ENCODE measurements around the gene MEGF8.
A peak's percentile ranks its signal among the peaks of the same experiment; 100 is the strongest.

The MEGF8 gene

DNA sequence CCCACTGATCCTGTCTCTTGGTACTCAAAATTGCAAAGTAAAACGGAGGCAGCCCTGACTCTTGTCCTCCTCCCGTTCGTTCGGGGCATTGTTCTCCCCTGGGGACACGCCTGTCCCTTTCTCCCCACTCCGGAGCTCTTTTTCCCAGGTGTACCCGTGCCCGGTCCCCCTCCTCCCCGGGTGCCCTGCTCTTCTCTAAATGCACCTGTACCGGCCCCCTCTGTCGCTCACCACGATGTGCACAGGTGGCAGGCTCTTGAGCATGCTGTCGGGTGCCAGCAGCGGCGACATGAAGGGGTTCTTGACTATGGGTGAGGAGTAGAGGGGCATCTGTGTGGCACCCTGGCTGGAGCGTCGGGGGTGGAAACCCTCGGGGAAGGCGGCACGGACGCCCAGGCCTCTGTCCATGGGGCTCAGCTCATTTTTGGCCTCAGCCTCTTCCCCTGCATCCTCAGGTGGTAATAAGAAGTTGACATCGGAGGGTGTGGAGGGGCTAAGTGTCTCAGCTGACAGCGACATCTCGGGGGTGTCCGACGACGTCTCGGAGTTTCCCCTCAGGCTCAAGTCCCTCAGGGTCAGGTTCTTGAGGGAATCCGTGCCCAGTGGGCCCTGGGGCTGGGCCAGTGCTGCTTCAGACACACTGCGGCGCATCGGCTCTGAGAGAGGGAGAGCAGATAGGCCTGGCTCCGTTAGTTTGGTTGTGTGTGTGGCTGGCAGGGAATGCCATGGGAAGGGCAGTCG lies 77.1 kb downstream of the MEGF8 start:
- H3K4me1 Mint-ChIP-seq (ENCODE audit: low read depth), result peaks cover 31% of the 10 kb centered on the region
- H3K27me3 Mint-ChIP-seq, result no peaks in the 10 kb centered on the region
- H3K36me3 Mint-ChIP-seq (ENCODE audit: low read depth), result peaks cover 36% of the 10 kb centered on the region
- no peak for DNase-seq
- H3K9me3 Mint-ChIP-seq, result no peaks in the 10 kb centered on the region
- H3K27ac Mint-ChIP-seq, result peak overlapping the region; percentile 40
- peak overlapping the region; percentile 77 for H3K4me3 Mint-ChIP-seq

DNA sequence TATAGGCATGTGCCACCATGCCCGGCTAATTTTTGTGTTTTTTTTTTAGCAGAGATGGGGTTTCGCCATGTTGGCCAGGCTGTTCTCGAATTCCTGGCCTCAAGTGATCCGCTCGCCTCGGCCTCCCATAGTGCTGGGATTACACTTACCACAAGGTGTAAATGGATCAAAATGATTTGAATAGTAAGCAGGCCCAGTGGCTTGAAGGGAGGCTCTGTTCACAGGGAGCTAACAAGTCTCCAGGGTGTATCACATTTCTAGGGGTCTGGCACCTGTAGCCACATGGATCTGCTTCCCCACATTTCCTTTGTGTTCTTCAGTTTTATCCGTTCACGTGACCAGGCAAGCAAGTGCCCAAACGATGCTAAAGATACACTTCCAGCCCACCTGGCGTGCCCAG lies 78.2 kb downstream of the MEGF8 start:
- Mint-ChIP-seq H3K4me1 (ENCODE audit: low read depth) (peaks cover 25% of the 10 kb centered on the region), H3K36me3 (ENCODE audit: low read depth) (peaks cover 46% of the 10 kb centered on the region)

DNA sequence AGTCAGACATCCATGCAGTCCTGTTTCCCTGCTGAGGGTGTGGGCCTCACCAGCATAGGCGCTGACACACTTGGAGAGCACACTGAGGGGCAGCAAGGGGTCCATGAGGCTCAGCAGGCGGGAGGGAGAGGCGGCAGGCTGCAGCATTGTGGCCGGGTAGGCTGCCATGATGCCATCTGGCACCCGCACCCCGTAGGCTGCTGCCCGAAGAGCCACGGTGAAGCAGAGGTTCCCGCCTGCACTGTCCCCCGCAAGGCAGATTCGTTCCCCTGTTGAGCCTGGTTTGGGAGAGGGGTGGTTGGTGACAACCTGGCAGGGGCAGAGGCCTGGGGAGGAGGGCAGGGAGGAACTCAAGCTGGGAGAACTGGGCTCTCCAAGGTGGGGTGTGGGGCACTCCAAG lies 80.7 kb downstream of the MEGF8 start:
- Mint-ChIP-seq H3K4me3 (no peak overlapping the region), H3K9me3 (no peaks in the 10 kb centered on the region), H3K27me3 (no peaks in the 10 kb centered on the region), H3K27ac (peak overlapping the region; percentile 3), H3K36me3 (ENCODE audit: low read depth) (peaks cover 63% of the 10 kb centered on the region), H3K4me1 (ENCODE audit: low read depth) (peaks cover 12% of the 10 kb centered on the region)
- DNase-seq, result no peak

More for the DNA sequence above, 78.2 kb downstream of the MEGF8 start:
- Mint-ChIP-seq H3K9me3 (no peaks in the 10 kb centered on the region), H3K27ac (peak overlapping the region; percentile 66), H3K27me3 (no peaks in the 10 kb centered on the region), H3K4me3 (no peak overlapping the region)
- DNase-seq, result no peak

DNA sequence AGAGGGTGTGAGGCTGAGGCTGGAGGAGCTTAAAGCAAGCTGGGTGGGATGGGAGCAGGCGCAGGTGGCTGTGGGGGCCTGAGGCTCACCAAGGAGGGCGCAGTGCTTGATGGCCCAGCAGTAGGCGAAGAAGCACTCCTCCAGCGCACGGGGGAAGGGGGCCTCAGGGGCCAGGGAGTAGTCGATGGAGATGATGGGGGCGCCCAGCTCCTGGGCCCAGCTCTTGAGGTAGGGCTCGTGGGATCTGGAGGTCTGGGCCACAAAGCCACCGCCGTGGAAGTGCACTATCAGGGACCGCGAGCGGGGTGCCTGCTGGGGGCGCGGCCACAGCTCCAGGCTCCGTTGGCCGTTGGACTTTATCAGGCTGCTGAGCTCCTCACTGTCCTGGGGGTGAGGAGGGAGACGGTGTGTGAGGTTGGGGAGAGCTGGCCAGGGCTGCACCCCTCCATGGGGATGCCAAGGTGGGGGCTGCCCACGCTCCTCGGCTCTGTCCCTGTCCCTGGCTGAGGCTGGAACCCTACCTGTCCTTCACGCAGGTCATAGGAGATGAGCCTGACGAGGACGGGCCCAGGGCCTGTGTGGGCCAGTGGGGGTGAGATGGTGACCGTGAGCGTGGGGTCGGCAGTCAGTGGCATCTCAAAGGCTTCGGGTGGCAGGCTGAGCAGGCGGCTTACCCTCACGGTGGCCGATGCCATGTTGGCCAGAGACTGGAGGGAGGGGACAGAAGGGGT lies 81.8 kb downstream of the MEGF8 start:
- H3K27me3 Mint-ChIP-seq, result no peaks in the 10 kb centered on the region
- H3K36me3 Mint-ChIP-seq (ENCODE audit: low read depth), result peaks cover 69% of the 10 kb centered on the region
- H3K9me3 Mint-ChIP-seq, result no peaks in the 10 kb centered on the region

DNA sequence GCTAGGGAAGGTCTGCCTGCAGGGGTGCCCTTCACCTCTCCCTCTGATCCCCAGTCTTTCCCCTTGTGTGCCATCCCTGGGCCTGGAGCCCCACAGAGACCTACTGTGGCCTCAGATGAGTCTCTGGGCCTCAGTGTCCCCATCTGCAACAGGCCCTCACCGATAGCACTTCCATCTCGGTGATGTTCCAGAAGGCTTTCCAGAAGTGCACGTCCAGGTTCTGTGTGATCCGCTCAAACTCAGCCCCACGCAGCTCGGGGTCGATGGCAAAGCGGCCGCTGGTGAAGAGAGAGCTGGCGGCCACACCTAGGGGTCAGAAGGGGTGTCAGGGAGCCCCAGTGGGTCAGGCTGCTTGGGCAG lies 82.4 kb downstream of the MEGF8 start:
- DNase-seq, result no peak
- H3K36me3 Mint-ChIP-seq (ENCODE audit: low read depth), result peaks cover 68% of the 10 kb centered on the region

More for the DNA sequence above, 81.8 kb downstream of the MEGF8 start:
- Mint-ChIP-seq H3K4me3 (no peak overlapping the region), H3K27ac (no peak overlapping the region), H3K4me1 (ENCODE audit: low read depth) (peaks cover 3% of the 10 kb centered on the region)
- DNase-seq, result no peak

DNA sequence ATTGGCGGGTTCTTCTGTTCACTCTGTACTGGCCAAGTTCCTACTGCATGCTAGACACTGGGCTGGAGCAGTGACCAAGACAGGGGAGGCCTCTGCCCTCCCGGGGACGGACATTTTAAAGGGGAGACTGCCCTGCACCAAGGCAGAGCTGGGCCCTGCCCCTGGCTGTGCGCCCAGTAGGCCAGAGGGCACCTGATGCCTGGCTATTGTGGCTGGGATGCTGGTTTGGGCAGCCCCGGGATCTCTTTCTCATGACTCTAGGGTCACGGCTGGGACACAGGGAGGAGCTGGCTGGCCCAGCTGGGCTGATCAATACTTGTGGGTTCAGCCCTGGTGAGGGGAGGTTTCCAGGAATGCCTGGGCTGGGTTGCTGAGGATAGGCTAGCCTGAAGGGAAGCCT lies 84.0 kb downstream of the MEGF8 start:
- H3K27ac Mint-ChIP-seq, result no peak overlapping the region
- DNase-seq, result no peak
- peaks cover 75% of the 10 kb centered on the region for H3K36me3 Mint-ChIP-seq (ENCODE audit: low read depth)
- H3K4me3 Mint-ChIP-seq, result no peak overlapping the region
- H3K9me3 Mint-ChIP-seq, result no peaks in the 10 kb centered on the region
- H3K4me1 Mint-ChIP-seq (ENCODE audit: low read depth), result no peaks in the 10 kb centered on the region
- H3K27me3 Mint-ChIP-seq, result no peaks in the 10 kb centered on the region

More for the DNA sequence above, 82.4 kb downstream of the MEGF8 start:
- Mint-ChIP-seq H3K27ac (no peak overlapping the region), H3K4me1 (ENCODE audit: low read depth) (no peaks in the 10 kb centered on the region), H3K4me3 (no peak overlapping the region), H3K9me3 (no peaks in the 10 kb centered on the region), H3K27me3 (no peaks in the 10 kb centered on the region)

DNA sequence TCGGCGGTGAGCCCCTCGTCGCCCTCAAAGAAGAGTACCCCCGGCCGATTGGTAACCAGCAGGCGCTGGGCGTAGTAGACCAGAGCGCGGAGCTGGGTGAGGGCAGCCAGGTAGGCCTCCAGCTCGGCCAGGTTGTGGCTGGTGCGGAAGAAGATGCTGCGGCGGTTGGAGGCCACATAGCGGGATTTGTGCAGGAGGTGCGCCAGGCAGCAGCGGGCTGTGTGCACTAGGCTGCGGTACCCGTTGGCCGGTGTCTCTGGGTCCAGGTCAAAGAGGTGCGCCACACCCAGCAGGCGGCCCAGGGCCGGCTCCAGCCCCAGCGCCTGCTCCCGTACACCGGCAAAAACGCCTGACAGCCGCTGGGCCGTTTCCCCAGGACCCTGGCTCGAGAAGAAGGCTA lies 84.9 kb downstream of the MEGF8 start:
- Mint-ChIP-seq H3K36me3 (ENCODE audit: low read depth) (peaks cover 73% of the 10 kb centered on the region), H3K27me3 (no peaks in the 10 kb centered on the region), H3K9me3 (no peaks in the 10 kb centered on the region), H3K4me1 (ENCODE audit: low read depth) (no peaks in the 10 kb centered on the region), H3K27ac (no peak overlapping the region), H3K4me3 (no peak overlapping the region)
- no peak for DNase-seq

DNA sequence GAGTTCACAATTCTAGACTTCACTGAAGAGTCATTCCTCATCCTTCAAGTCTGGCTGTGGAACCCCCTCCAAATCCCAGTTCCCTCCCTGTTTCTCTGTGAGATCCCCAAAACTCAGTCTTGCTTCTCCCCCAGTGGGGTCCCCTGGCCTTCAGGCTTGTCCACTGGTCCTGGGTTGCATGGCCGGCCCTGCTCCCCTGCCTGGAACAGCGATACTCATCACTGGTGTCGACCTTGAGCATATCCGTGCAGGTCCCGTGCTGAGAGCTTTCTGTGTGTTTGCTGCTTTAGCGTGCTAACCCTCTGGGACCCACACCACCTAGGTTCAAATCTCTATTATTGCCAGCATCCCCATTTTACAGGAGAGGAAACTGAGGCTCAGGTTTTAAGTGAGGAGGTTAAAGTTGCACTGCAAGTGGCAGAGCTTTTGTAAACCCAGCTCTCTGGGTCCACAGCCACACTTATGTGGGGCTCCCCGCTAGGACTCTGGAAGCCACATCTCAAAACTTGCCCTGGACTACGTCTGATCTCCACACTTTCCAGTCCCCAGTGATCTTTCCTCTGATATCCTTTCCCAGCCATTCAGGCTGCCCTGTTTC lies 86.2 kb downstream of the MEGF8 start:
- Mint-ChIP-seq H3K9me3 (no peaks in the 10 kb centered on the region), H3K4me3 (no peak overlapping the region), H3K36me3 (ENCODE audit: low read depth) (peaks cover 74% of the 10 kb centered on the region), H3K27me3 (no peaks in the 10 kb centered on the region), H3K4me1 (ENCODE audit: low read depth) (no peaks in the 10 kb centered on the region), H3K27ac (no peak overlapping the region)
- no peak for DNase-seq

DNA sequence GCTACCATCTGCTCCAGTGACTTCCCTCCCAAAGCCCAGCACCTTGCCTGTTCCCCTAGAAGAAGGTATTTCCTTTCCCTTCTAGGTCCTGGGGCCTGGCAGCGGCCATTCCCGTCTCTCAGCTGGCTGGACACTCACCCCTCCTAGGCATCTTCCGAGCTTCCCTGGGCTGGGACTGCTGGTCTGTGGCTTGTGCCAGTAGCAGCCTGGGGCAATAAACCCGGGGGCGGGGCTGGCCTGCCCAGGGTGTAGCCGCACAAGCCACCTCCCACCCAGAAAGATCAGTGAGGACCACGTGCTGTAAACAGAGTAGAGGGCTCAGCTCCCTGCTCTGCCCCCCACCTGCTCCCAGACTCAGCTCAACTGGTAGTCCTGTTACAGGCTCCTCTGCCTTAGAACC lies 86.8 kb downstream of the MEGF8 start:
- Mint-ChIP-seq H3K9me3 (no peaks in the 10 kb centered on the region), H3K27ac (no peak overlapping the region), H3K4me3 (no peak overlapping the region), H3K4me1 (ENCODE audit: low read depth) (no peaks in the 10 kb centered on the region), H3K36me3 (ENCODE audit: low read depth) (peaks cover 68% of the 10 kb centered on the region), H3K27me3 (no peaks in the 10 kb centered on the region)
- DNase-seq, result no peak

DNA sequence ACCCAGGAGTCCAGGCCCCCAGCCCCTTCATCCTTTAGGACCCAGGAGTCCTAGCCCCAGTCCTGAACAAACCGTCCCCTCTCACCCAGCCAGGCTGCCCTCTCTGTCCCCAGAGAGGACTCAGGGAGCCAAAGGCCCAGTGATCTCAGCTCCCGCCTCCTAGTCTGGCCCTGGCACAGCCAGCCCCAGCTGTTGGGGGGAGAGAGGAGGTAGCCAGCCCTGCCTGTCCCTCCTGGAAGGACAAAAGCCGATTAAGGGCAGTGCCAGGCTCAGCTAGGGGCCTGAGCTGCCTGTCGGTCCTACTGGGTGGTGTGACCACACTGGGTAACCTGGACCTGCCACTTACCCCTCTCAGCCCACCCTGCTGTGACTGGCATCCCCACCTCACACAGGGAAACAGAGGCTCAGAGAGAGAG lies 87.2 kb downstream of the MEGF8 start:
- no peaks in the 10 kb centered on the region for H3K4me1 Mint-ChIP-seq (ENCODE audit: low read depth)
- H3K36me3 Mint-ChIP-seq (ENCODE audit: low read depth), result peaks cover 64% of the 10 kb centered on the region
- no peak for DNase-seq
- H3K4me3 Mint-ChIP-seq, result no peak overlapping the region
- H3K9me3 Mint-ChIP-seq, result no peaks in the 10 kb centered on the region
- H3K27ac Mint-ChIP-seq, result no peak overlapping the region
- no peaks in the 10 kb centered on the region for H3K27me3 Mint-ChIP-seq

DNA sequence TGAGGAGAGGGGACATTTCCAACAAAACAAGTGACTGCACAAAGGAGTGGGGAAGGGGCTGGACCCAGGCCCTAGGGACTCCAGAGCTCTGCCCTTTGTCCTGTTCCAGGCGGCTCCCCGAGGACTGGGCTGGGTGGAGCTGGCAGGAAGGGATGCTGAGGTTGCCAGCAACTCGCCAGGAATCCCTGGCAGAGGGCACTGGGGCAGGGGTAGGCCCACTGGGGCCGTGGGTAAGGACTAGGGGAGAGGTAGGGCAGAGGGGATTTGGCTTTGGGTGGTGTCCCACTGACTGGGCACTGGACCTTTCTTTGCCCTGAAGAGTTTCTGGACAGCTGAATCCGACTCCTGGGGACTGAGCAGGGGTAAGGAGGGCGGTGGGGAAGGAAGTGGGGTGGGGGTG lies 93.9 kb downstream of the MEGF8 start:
- Mint-ChIP-seq H3K27ac (no peak overlapping the region), H3K9me3 (no peaks in the 10 kb centered on the region), H3K27me3 (no peaks in the 10 kb centered on the region), H3K36me3 (ENCODE audit: low read depth) (peaks cover 54% of the 10 kb centered on the region), H3K4me1 (ENCODE audit: low read depth) (peaks cover 45% of the 10 kb centered on the region), H3K4me3 (no peak overlapping the region)
- DNase-seq, result no peak

DNA sequence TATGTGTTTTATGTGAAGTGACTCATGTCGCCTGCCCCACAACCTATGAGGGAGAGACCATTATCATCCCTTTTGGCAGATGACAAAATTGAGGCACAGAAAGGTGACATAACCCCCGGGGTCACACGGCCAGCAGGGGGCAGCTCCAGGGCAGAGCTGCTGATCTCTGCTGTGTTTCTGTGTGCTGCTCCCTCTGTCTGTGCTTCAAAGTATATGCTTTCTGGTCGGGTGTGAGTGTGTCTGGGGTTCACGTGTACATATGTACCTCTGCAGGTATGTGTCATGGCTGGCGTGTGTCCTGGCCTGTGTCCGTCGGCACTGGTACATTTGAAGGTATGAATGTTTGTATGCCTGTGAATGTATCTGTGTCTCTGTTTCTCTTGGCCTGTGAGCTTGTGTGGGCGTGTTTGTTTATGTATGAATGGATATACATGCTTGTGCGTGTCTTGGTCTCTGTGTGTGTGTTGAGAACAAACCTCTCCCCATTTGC lies 94.7 kb downstream of the MEGF8 start:
- Mint-ChIP-seq H3K4me3 (no peak overlapping the region), H3K4me1 (ENCODE audit: low read depth) (peaks cover 45% of the 10 kb centered on the region), H3K27me3 (no peaks in the 10 kb centered on the region), H3K27ac (no peak overlapping the region), H3K36me3 (ENCODE audit: low read depth) (peaks cover 48% of the 10 kb centered on the region), H3K9me3 (no peaks in the 10 kb centered on the region)
- DNase-seq, result peak; percentile 79

DNA sequence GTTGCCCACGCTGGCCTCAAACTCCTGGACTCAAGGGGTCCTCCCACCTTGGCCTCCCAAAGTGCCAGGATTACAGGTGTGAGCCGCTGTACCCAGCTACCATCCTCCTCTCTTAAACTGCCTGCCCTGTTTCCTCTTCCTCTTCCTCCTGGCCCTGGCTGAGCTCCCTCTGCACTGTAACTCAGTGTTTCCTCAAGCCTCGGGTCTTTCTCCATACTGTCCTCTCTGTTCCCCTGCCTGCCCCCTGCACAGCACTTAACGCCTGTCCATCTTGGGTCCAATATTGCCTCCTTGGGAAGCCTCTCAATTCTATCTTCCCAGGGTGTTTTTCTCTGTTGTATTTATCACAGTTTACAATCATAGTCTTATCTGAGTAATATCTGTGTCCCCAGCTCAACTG lies 95.7 kb downstream of the MEGF8 start:
- Mint-ChIP-seq H3K4me1 (ENCODE audit: low read depth) (peaks cover 45% of the 10 kb centered on the region), H3K4me3 (peak overlapping the region; percentile 96), H3K9me3 (no peaks in the 10 kb centered on the region), H3K27me3 (no peaks in the 10 kb centered on the region), H3K27ac (peak overlapping the region; percentile 5), H3K36me3 (ENCODE audit: low read depth) (peaks cover 40% of the 10 kb centered on the region)
- DNase-seq, result no peak

DNA sequence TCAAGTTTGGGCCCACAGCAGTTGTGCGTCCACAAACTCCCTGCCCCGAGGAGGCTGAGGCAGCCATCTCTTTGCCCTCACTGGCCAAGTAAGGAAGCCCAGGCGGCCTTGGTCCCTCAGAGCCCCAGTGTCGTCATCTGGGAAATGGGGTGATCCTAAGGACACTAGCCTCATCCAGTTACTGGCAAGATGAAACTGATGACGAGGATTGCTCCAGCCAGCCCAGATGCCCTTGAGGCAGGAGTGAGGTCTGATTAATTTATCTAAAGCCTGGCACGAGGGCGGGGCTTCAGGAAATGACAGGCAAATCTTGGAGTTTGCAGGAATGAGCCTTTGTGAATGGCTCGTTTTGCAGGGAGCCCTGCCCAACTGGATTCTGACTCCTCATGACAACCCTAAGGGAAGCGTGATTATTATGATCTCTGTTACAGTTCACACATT lies 96.2 kb downstream of the MEGF8 start:
- Mint-ChIP-seq H3K4me3 (peak overlapping the region; percentile 96), H3K4me1 (ENCODE audit: low read depth) (peaks cover 45% of the 10 kb centered on the region), H3K27ac (peak overlapping the region; percentile 5), H3K9me3 (no peaks in the 10 kb centered on the region), H3K36me3 (ENCODE audit: low read depth) (peaks cover 36% of the 10 kb centered on the region), H3K27me3 (no peaks in the 10 kb centered on the region)
- no peak for DNase-seq

Data from activated T-cell treated with anti-CD3 and anti-CD28 coated beads, Interleukin-2, amount 50 U/mL, for 24 hours (primary cell).